GM12891 (cell line): ENCODE measurements around the gene POC1A.

Experiments used
- PAX5 ChIP-seq: IDR thresholded peaks from 2 replicates; pipeline ENCODE4 v1.6.1; 2011; ENCODE audit warnings: low read length, moderate library complexity, mild to moderate bottlenecking; ENCODE audit not compliant: insufficient read depth, severe bottlenecking
- POLR2A ChIP-seq: IDR thresholded peaks from 2 replicates; pipeline ENCODE4 v1.6.1; 2011; ENCODE audit warnings: low read depth, low read length, control low read depth
- POLR2AphosphoS5 ChIP-seq: IDR thresholded peaks from 2 replicates; pipeline ENCODE4 v1.6.1; 2011; ENCODE audit warnings: low read depth, low read length, control low read depth
- POU2F2 ChIP-seq: IDR thresholded peaks from 2 replicates; pipeline ENCODE4 v1.6.1; 2011; ENCODE audit warnings: low read depth, mild to moderate bottlenecking, control low read depth, low read length, moderate library complexity
- SPI1 ChIP-seq: IDR thresholded peaks from 2 replicates; pipeline ENCODE4 v1.6.1; 2011; ENCODE audit warnings: low read depth, low read length, control low read depth
- TAF1 ChIP-seq: IDR thresholded peaks from 2 replicates; pipeline ENCODE4 v1.6.1; 2011; ENCODE audit warnings: low read depth, low read length, control low read depth

DNA sequence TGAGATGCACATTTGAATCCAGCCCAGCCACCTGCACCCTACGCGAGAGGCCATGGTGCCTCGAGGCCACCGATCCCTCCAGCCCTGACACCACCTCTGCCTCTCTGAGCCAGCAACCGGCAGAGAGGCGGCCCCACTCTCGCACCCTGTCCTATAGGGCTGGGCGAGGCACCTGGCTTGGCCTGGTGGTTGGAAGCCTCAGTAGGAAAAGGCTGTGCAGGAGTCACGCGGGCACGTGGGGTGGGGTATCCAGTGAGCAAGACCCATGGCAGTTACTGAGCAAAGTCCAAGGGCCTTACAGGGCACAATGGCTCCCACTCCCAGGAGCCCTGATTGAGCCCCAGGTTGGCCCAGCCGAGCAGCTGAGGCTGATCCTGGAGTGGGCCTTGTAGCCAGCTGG, 85.5 kb downstream of the POC1A start:
- no peak for TF ChIP-seq POLR2A
- no peak for TF ChIP-seq SPI1
- no peak for TF ChIP-seq TAF1
- TF ChIP-seq POLR2AphosphoS5, result no peak
- TF ChIP-seq POU2F2, result no peak
- TF ChIP-seq PAX5, result no peak
